Measurements from ENCODE around the gene CNOT6L.
"Not testable (repeated sequence)": the region's sequence is repeated elsewhere in the genome, so short reads cannot be mapped to it uniquely, and the experiment has no call there.

Gene CNOT6L

DNA sequence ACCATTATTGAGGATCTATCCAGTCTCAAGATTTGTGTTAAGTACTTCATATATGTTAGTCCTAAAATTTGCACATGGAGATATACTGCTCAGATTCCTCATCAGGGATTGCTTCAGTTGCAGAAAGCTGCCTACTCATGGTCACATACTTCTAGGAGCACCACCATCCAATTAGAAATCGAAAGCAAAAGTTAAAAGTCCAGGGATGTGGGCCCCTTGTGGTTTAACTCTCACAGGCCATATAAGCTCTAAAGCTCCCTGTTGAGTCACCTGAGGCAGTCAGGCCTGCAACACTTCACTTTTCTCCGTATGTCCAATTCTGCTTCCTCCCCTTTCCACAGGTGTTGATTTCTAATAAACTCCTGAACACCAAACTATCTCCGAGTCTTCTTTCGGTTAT lies 84.2 kb downstream of the CNOT6L start:
- TF ChIP-seq, protein P1, sequence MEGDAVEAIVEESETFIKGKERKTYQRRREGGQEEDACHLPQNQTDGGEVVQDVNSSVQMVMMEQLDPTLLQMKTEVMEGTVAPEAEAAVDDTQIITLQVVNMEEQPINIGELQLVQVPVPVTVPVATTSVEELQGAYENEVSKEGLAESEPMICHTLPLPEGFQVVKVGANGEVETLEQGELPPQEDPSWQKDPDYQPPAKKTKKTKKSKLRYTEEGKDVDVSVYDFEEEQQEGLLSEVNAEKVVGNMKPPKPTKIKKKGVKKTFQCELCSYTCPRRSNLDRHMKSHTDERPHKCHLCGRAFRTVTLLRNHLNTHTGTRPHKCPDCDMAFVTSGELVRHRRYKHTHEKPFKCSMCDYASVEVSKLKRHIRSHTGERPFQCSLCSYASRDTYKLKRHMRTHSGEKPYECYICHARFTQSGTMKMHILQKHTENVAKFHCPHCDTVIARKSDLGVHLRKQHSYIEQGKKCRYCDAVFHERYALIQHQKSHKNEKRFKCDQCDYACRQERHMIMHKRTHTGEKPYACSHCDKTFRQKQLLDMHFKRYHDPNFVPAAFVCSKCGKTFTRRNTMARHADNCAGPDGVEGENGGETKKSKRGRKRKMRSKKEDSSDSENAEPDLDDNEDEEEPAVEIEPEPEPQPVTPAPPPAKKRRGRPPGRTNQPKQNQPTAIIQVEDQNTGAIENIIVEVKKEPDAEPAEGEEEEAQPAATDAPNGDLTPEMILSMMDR (conservative IDR thresholded peaks at IDR 0.05; ENCODE audit: low read length): no peak
- H3K4me3 ChIP-seq (ENCODE audit: low read length): no peak overlapping the region
- DNase-seq (ENCODE audit: low read depth): peak; percentile 31

DNA sequence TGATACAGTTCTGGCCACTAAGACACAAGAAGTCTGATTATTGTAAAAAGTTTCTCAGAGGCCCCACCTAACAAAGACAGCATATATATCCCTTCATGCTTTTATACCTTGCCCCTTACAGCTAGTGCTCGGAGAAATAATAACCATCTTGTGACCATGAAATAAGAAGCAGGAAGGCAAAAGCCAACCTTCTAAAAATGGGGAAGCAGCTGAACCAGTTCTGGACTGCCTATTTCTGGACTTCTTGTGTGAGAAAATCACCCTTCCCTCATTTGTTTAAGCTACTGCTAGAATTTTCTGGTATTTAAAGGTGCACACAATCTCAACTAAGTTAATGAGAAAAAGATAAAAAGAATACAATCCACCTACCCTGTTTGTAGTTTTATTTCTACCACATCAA lies 87.5 kb downstream of the CNOT6L start:
- DNase-seq (ENCODE audit: low read depth): no peak

GRCh38 chr4:77728420-77728819 lies 90.7 kb downstream of the CNOT6L start:
- TF ChIP-seq, protein P1 (conservative IDR thresholded peaks at IDR 0.05; ENCODE audit: low read length): no peak
- no peak for DNase-seq (ENCODE audit: low read depth)
- H3K4me3 ChIP-seq (ENCODE audit: low read length): no peak overlapping the region

More for the DNA sequence above, 87.5 kb downstream of the CNOT6L start:
- H3K4me3 ChIP-seq (ENCODE audit: low read length): no peak overlapping the region
- TF ChIP-seq, protein P1 (conservative IDR thresholded peaks at IDR 0.05; ENCODE audit: low read length): no peak

DNA sequence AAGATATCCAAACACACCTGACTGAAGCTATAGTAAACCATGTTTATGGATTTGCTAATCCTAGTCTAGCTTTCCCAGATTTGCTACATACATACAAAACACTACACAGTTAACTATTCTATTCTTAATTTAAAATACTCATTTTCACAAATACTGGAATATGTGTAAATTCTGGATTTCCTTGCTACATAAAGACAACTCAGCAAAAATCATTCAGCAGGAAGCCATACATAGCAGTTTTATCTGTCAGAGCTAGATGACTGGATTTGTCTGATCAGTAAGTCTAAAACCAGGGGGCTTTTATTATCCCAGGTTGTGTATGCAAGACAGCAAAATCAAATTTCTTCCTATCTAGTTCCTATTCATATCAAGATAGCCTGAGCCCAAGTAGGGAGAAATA lies 98.1 kb downstream of the CNOT6L start:
- DNase-seq (ENCODE audit: low read depth): no peak
- TF ChIP-seq, protein P1 (conservative IDR thresholded peaks at IDR 0.05; ENCODE audit: low read length): no peak
- H3K4me3 ChIP-seq (ENCODE audit: low read length): no peak overlapping the region

GRCh38 chr4:77718500-77718899 lies 100.7 kb downstream of the CNOT6L start:
- not testable (repeated sequence) for DNase-seq (ENCODE audit: low read depth); H3K4me3 ChIP-seq (ENCODE audit: low read length)

- TF ChIP-seq, protein P1 (conservative IDR thresholded peaks at IDR 0.05; ENCODE audit: low read length): no peak
- no peak overlapping the region for H3K4me3 ChIP-seq (ENCODE audit: low read length)
- DNase-seq (ENCODE audit: low read depth): no peak
These were observed 103.5 kb downstream of the CNOT6L start for GRCh38 chr4:77715414-77716290.

DNA sequence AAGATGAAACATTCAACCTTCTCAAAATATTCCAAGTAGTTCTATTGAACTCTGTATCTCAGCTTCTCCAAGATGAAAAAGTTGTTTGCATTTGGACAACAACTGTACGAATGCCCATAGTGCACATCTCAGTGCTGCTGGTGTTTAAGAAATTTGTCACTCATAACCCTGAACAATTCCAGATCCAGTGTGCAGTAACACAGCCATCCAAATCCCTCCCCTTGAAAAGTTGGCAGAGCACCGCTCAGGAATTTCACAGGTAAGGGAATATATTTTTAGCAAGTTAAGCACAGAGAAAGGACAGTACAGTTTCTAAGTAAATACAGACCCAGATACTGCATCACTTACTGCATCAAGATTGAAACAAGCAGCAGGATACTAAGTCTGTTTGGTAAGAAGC lies 104.7 kb downstream of the CNOT6L start:
- no peak overlapping the region for H3K4me3 ChIP-seq (ENCODE audit: low read length)
- TF ChIP-seq, protein P1 (conservative IDR thresholded peaks at IDR 0.05; ENCODE audit: low read length): no peak
- DNase-seq (ENCODE audit: low read depth): no peak

All from AG10803 (cell line).